HG02588 (cell line): ENCODE data around the gene SPTLC2.
A peak's percentile ranks its signal among the peaks of the same experiment; 100 is the strongest.
"Not testable (repeated sequence)": the region's sequence is repeated elsewhere in the genome, so short reads cannot be mapped to it uniquely, and the experiment has no call there.

Experiments
- ATAC-seq: cut with Tn5 transposase; IDR thresholded peaks from one replicate; pipeline ENCODE4 v1.9.1; 2021; ENCODE audit warnings: mild to moderate bottlenecking, moderate library complexity; ENCODE audit not compliant: unreplicated experiment

Gene SPTLC2, protein sequence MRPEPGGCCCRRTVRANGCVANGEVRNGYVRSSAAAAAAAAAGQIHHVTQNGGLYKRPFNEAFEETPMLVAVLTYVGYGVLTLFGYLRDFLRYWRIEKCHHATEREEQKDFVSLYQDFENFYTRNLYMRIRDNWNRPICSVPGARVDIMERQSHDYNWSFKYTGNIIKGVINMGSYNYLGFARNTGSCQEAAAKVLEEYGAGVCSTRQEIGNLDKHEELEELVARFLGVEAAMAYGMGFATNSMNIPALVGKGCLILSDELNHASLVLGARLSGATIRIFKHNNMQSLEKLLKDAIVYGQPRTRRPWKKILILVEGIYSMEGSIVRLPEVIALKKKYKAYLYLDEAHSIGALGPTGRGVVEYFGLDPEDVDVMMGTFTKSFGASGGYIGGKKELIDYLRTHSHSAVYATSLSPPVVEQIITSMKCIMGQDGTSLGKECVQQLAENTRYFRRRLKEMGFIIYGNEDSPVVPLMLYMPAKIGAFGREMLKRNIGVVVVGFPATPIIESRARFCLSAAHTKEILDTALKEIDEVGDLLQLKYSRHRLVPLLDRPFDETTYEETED

DNA sequence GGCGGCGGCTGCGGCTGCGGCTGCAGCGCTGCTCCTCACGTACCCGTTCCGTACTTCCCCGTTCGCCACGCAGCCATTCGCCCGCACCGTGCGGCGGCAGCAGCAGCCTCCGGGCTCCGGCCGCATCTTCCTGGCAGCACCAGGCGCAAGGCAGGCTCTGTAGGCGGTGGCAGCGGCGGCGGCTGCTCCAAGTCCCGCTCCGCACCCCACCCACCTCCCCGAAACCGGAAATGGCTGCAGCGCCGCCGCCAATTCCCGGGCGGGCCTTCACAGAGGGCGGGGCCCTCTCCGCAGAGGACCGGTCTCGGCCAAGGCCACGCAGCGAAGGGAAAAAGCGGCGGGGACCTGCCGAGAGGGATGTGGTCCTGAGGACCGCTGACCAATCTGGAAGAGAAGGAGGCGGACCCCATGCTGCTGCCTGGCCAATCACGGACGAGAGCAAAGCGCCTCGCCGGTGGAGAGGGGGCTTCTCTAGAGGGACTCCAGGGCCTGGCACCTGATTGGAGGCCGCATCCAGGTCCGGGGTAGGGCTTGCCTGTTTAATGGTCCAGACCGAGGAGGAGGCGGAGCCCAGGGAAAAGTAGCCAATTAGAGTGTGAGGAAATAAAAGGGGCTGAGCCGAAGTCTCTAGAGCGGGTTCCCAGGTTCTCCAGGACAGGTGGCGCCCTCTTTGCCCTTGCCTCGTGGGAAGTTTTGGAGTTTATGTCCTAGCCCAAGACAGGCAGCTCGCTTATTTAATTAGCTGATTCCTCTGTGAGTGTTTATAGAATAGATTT lies at the start of gene SPTLC2:
Gene SPTLC2, minus strand, starts transcription at position 184 of the 776 bp plus-strand sequence. Its CDS starts 58 bp downstream, at position 126.
- peak; percentile 94 for ATAC-seq

DNA sequence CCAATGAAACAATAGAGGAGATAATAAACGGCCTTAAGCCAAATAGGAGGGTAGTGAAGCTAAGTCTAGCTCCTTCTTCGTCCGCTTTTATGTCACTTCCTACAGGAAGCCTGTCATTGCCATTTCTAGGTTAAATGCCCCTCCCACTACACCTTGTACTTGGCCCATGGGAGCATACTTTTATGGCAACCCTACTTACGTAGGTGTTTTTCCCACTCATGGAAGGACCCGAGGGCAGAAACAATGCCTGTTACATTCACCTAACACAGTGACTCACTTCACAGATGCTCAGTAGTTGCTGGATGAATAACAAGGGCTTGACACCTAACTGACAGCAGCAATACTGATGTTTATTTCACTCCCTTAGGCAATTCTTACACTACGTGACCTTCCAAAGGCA lies 46.9 kb upstream of the SPTLC2 start:
- ATAC-seq = no peak

DNA sequence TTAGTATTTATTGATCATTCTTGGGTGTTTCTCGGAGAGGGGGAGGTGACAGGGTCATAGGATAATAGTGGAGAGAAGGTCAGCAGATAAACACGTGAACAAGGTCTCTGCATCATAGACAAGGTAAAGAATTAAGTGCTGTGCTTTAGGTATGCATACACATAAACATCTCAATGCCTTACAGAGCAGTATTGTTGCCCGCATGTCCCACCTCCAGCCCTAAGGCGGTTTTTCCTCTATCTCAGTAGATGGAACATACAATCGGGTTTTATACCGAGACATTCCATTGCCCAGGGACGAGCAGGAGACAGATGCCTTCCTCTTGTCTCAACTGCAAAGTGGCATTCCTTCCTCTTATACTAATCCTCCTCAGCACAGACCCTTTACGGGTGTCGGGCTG lies 45.1 kb upstream of the SPTLC2 start:
- not testable (repeated sequence) for ATAC-seq

DNA sequence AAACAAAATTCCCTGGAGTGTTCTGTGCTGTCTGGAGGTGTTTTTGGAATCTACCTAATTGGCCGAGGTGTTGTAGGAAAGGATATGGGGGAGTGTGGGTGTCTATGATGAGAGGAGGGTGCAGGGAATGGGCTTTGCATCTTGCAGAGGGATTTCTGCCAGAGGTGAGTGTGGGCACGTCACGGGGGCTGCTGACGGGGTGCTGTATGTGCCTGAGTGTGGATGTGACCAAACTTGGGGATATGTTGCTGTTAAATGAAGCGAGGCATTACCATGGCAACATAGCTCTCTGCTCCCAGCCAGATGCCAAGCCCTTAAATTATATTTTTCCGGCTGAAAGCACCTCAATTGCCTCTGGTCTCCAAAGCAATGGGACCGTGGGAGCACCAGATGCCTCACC lies 44.3 kb upstream of the SPTLC2 start:
- ATAC-seq = no peak

DNA sequence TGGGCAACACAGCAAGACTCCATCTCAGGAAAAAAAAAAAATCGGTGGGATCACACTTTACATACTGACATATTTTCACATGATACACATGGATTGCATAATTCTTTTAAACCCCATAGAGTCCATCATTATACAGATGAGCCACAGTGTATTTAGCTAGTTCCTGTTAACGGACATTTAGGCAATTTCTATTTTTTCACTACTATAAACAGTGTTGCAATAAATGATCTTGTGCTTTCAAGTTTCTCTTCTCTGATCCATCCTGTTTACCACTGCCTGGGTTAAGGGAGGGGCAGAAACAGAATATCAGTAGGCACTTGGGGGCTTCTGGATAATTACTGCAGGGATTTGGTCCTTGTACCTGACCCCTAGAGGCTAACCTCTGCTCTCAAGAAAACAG lies 43.4 kb upstream of the SPTLC2 start:
- ATAC-seq = no peak

DNA sequence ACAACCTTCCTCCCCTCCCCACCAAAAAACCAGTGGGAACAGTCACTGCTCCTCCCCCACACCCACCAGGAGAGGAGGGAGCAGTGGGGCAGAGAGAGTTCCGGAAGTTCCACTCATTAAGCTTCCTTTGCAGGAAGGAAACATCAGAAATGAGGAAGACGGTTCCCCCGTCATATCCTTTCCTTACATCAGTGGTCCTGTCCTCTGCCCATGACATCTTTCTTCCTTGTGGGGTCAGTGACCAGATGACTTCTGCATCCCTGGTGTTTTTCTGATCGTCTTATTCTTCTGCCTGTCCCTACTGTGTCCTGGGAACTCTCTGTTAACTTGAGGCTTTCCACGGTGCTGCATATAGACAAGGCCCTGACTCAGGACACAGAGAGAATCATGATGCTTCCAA lies 40.8 kb upstream of the SPTLC2 start:
- no peak for ATAC-seq

DNA sequence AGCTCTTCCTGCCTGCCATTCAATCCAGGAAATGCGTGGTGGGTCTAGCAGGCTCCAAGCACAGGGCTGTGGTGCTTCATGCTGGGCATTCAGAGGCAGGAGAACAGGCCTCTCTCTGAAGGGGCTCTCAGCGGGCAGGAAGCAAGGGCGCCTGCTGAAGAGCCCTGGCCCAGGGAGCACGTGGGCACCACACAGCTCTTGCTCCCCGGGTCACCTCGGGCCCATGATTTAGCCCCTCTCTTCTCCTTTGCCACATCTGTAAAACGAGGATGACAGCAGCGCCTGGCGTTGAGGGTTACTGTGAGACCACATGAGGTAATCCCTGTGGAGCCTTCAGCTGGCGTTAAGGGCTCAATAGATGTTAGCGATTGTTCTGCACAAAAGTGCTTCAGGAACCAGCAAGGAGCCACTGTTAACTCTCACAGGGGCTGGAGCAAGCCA lies 37.6 kb upstream of the SPTLC2 start:
- ATAC-seq = no peak

DNA sequence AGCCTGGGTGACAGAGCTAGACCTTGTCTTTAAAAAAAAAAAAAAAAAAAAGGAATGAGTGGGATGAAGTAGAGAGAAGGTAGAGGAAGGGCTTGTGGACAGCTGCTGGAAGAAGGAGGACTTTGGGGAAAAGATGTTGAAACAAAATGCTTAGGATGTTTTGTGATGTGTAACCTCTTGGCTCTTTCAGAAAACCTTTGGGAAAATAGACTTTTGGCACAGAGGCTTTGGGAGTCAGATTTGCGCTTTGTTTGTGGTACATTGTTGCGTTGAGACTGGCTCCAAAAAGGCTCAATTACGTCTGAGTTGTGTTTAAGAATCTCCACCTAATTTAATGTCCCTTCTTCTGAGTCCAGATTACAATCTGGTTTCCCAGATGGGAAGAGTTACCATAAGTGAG lies 32.9 kb upstream of the SPTLC2 start:
- no peak for ATAC-seq

DNA sequence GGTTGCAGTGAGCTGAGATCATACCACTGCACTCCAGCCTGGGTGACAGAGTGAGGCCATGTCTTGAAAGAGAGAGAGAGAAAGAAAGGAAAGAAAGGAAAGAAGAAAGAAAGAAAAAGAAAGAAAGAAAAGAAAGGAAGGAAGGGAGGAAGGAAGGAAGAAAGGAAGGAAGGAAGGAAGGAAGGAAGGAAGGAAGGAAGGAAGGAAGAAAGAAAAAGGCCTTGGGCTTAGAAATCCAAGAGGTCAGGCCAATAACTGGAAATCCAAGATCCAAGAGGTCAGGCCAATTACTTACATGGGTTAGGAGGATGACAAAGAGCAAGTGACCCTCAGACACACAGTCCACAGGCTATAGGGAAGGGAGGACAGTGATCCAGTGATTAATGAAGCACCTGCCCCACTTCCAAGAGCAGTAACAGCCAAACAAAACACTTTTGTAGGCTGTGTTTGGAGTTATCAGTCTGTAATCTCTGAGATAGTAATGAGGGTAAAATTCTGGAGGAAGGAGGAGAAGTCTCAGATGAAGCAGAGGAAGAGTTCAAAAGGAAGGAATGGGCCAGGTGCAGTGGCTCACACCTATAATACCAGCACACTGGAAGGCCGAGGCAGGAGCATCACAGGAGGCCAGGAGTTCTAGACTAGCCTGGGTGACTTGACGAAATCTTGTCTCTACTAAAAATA lies 32.2 kb upstream of the SPTLC2 start:
- ATAC-seq = no peak

DNA sequence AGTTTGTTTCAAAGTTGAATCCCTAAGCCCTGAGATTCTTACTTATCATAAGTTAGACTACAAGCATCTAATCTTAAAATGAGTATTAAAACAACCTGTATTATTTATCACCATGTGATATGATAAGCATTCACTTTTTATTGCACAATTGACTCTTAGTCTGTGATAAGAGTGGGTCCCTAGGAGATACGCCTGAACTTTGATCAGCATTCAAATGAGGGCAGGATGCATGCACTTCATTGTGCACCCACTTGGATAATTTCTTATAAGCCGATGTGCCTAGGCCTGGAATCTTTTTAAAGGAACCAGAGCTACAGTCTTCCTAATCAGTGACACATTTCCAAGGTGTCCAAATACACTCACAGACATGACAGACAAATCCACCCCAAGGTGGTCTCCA lies 31.4 kb upstream of the SPTLC2 start:
- no peak for ATAC-seq

DNA sequence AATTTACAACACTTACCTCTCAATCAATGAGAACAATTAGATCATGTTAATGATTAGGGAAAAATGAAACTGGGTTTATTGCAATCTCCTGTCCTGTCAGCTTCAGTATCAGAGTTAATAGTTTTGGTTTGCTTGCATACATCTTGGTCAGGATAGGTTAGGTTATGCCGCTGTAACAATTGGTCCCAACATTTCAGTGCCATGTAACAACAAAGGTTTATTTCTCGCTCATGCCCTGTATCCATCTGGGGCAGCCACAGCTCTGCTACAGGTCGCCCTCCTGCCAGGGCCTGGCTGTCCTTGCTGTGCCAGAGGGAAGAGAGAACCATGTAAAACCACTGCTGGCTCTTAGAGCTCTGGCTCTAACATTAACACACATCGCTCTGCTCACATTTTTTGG lies 30.5 kb upstream of the SPTLC2 start:
- ATAC-seq = no peak

DNA sequence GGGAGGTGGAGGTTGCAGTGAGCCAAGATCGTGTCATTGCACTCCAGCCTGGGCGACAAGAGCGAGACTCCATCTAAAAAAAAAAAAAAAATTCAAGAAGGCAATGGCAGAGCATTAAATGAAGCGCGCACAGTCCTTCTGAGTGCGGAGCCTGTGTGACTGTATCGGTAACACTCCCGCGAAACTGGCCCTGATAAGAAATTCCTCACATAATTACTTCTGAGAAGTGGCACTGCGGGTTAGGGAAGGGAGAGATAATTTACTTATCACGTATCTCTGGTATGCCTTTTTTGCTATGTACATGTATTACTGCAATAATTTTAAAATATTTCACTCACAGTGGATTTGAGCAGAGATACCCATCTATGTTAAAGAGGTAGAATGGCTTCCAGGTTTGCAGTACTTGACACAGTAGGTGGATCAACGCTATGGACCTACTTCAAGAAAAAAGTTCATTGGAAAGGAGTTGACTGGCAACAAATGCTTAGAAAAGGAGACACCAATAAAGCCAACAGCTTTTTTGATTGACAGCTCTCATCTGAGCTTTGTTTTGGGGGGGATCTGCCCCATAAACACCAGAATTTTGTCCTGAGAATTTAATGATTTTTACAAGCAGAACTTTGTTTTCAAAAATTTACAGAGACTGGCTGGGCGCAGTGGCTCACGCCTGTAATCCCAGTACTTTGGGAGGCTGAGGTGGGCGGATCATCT lies 29.2 kb upstream of the SPTLC2 start:
- no peak for ATAC-seq

DNA sequence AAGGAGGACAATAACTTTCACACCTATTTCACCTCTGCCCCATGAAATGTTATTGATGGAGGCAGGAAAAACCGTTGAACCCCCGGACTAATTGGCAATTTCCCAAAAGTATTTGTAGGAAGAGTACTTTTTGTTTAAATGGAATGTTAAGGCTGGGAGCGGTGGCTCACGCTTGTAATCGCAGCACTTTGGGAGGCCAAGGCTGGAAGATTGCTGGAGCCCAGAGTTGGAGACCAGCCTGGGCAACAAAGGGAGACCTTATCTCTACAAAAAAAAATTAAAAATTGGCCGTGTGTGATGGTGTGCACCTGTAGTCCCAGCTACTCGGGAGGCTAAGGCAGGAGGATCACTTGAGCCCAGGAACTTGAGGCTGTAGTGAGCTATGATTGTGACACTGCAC lies 26.0 kb upstream of the SPTLC2 start:
- no peak for ATAC-seq

DNA sequence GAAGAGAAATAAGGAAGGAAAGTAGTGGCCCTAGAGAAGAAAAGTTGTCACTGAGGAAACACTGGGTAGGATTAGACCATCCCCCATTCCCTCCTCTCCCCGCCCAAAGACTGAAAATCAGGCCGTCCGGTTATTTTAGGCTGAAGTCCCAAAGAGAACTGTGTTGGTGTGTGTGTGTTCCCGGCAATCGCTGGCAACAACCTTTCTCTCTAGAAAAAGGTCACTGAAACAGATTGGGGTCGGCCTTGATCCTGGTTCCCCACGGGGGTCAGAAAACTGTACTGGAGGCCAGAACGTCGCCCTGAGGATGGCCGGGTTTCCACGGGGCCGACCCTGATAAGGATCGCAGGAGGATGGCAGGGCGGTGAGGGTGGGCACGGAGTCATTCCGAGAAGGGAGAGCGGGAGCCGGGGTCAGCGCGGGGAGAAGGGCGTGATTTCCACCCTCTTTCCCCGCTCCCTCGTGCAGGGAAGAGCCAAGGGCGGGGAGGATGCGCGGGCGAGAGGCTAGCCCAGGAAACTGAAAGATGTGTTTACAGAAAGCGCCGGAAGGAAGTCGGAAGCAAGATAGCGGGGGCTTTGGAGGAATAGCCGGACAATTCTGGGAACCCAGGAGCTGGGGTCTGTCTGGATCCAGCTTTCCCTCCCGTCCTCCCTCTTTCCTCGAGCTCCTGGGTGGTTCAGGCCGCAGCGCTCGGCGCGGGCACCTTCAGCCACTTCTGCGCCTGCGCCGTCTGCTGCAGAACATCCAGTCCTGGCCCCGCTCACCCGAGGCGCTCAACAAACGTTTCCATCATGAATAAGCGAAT lies 25.3 kb upstream of the SPTLC2 start:
- no peak for ATAC-seq

DNA sequence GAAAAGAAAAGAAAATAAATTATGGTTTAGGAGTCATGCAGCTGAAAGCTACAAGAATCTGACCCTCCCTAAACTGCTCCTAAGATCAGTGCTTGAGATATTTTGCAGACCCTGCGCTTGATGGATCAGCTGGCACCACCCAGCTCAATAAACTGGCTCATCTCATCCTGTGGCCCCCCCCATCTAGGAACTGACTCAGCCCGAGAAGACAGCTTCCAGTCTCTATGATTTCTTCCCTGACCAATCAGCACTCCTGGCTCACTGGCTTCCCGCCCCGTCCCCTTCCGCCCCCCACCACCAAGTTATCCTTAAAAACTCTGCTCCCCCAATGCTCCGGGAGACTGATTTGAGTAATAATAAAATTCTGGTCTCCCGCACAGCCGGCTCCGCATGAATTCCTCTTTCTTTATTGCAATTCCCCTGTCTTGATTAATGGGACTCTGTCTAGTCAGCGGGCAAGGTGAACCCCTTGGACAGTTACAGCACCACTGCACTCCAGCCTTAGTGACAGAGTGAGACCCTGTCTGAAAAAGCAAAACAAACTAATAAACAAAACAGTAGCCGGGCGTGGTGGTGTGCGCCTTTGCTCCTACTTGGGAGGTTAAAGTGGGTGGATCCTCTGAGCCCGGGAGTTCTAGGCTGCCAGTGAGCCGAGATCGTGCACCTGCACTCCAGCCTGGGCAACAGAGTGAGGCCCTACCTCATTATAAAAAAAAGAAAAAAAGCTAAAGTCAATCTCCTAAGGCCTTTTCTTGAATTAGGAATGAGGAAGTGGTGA lies 24.5 kb upstream of the SPTLC2 start:
- ATAC-seq = no peak

DNA sequence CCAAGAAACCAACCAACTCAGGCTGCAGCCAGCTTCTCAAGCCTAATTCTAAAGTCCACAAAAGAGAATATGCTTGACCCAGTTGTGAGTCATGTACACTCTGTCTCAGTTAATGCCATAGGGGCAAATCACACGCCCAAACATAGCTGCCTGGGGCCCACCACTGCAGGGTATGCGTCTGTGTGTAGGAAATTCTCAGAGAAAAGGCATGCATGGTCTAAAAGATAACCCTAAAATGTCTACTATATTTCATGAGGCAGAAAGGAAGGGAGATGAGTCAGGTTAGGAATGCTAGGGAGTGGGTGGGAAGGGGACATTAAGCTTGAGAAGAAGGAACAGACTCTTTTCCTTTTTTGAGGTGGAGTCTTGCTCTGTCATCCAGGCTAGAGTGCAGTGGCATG lies 22.3 kb upstream of the SPTLC2 start:
- no peak for ATAC-seq

DNA sequence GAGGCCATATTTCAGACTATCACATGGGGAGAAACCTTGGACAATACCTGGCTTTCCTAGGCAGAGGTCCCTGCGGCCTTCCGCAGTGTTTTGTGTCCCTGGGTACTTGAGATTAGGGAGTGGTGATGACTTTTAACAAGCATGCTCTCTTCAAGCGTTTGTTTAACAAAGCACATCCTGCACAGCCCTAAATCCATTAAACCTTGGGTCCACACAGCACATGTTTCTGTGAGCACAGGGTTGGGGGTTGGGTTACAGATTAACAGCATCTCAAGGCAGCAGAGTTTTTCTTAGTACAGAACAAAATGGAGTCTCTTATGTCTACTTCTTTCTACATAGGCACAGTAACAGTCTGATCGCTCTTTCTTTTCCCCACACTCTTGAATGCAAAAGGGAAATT lies 19.4 kb upstream of the SPTLC2 start:
- ATAC-seq = not testable (repeated sequence)

DNA sequence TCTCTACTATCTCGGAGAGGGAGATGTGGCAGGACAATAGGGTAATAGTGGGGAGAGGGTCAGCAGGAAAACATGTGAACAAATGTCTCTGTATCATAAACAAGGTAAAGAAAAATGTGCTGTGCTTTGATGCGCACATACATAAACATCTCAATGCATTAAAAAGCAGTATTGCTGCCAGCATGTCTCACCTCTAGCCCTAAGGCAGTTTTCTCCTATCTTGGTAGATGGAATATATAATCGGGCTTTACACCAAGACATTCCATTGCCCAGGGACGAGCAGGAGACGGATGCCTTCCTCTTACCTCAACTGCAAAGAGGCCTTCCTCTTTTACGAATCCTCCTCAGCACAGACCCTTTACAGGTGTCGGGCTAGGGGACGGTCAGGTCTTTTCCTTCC lies 19.0 kb upstream of the SPTLC2 start:
- not testable (repeated sequence) for ATAC-seq

DNA sequence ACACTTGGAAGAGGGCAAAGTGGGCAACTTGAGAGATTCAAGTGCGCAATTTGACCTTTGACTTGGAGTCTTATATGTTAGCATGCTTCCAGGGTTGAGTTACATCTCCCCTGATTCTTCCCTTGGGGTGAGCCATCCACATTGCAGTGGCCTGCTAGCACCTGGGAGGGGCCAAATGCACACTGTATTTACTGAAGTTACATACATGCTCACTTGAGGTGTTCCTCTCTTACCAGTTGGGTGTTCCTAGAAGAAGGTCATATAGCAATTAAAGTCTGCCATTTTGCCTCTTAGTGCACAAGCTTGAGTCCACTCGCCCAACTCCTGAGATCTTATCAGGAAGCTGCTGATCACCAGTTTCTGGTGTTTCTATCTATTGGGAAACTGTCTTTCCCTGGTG lies 13.7 kb upstream of the SPTLC2 start:
- ATAC-seq = no peak
